ENCODE results near the gene FIGNL2.
A peak's percentile ranks its signal among the peaks of the same experiment; 100 is the strongest.

Gene FIGNL2

DNA sequence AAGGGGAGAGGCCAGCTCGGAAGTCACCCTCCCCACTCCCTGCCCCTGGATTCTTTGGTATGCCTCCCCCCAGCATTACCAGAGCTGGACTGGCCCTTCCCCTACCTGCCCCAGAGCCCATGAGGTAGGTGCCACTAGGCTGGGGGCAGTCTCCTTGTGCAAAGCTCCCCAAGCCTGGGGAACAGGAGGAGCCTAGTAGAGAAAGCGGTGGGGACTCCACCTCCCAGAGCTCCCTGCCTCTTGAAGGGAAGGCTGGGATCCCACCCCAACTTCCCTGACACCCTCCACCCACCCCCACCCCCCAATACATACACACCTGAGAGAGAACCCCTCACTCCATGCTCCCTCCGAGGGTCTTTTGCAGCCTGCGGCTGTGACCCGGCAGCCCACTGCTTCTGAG, 30.4 kb downstream of the FIGNL2 start:
- Histone ChIP-seq H3K4me1 (ENCODE audit: control insufficient read depth in 2 of 2, insufficient read depth in 1 of 2, low read depth in 1 of 2, low read length in 2 of 2) (peaks cover 0 to 7% of the 10 kb centered on the region in 2 donors), H2BK120ac (ENCODE audit: low read depth, low read length) (no peak overlapping the region), H4K8ac (ENCODE audit: low read depth, low read length) (no peak overlapping the region), H3K27ac (replicated peaks; ENCODE audit: low read length) (no peak overlapping the region), H3K23ac (ENCODE audit: low read depth, low read length, poor library complexity) (no peak overlapping the region), H3K18ac (ENCODE audit: low read length) (no peak overlapping the region), H3K9me3 (replicated peaks in 1 of 2; ENCODE audit: control insufficient read depth in 2 of 2, insufficient read depth in 1 of 2, low read depth in 1 of 2, low read length in 2 of 2) (no peaks in the 10 kb centered on the region), H2BK15ac (ENCODE audit: low read length) (no peak overlapping the region), H3K4me3 (ENCODE audit: low read length in 2 of 2) (no peak overlapping the region), H3K79me1 (ENCODE audit: low read depth, low read length) (peaks cover 5% of the 10 kb centered on the region), H2BK5ac (ENCODE audit: low read length) (no peak overlapping the region), H3K14ac (ENCODE audit: low read length) (no peak overlapping the region), H2AFZ (ENCODE audit: low read length) (no peak overlapping the region), H2AK5ac (ENCODE audit: low read depth, low read length) (no peak overlapping the region), H2BK12ac (ENCODE audit: low read length) (no peak overlapping the region), H3K9ac (ENCODE audit: low read depth, low read length, poor library complexity) (no peak overlapping the region), H3K27me3 (ENCODE audit: control insufficient read depth in 3 of 3, insufficient read depth in 3 of 3, low read depth in 1 of 3, low read length in 3 of 3) (peaks cover 0 to 21% (median 3%) of the 10 kb centered on the region in 3 experiments), H3K4me2 (ENCODE audit: insufficient read depth, low read length, poor library complexity, severe bottlenecking) (no peak overlapping the region), H4K91ac (ENCODE audit: low read depth, low read length, poor library complexity) (no peak overlapping the region), H3K36me3 (replicated peaks in 1 of 2; ENCODE audit: control insufficient read depth in 2 of 2, insufficient read depth in 2 of 2, low read length in 2 of 2) (peaks cover 0 to 26% of the 10 kb centered on the region in 2 donors), H3K4ac (ENCODE audit: low read length) (no peak overlapping the region)
- no peak for DNase-seq (ENCODE audit: low spot score)
- no CpG with 5 or more reads among the region's 5 CpGs for WGBS, 2 donors (ENCODE audit: extremely low coverage in 2 of 2, insufficient read length in 2 of 2, insufficient replicate concordance in 1 of 2)

- H3K18ac ChIP-seq (ENCODE audit: low read length) = no peak overlapping the region
- H3K36me3 ChIP-seq (replicated peaks in 1 of 2; ENCODE audit: control insufficient read depth in 2 of 2, insufficient read depth in 2 of 2, low read length in 2 of 2) = peaks cover 0 to 18% of the 10 kb centered on the region in 2 donors
- no peak overlapping the region for H3K4me2 ChIP-seq (ENCODE audit: insufficient read depth, low read length, poor library complexity, severe bottlenecking)
- H2AFZ ChIP-seq (ENCODE audit: low read length) = no peak overlapping the region
- no peak overlapping the region for H4K8ac ChIP-seq (ENCODE audit: low read depth, low read length)
- H3K27me3 ChIP-seq (ENCODE audit: control insufficient read depth in 3 of 3, insufficient read depth in 3 of 3, low read depth in 1 of 3, low read length in 3 of 3) = peaks cover 0 to 21% (median 3%) of the 10 kb centered on the region in 3 experiments
- H2BK5ac ChIP-seq (ENCODE audit: low read length) = no peak overlapping the region
- no peak overlapping the region for H3K14ac ChIP-seq (ENCODE audit: low read length)
- WGBS, 2 donors (ENCODE audit: extremely low coverage in 2 of 2, insufficient read length in 2 of 2, insufficient replicate concordance in 1 of 2) = no CpG with 5 or more reads among the region's 10 CpGs
- no peak overlapping the region for H3K23ac ChIP-seq (ENCODE audit: low read depth, low read length, poor library complexity)
- no peak overlapping the region for H3K4me3 ChIP-seq (ENCODE audit: low read length in 2 of 2)
- H4K91ac ChIP-seq (ENCODE audit: low read depth, low read length, poor library complexity) = no peak overlapping the region
- no peak overlapping the region for H3K27ac ChIP-seq (replicated peaks; ENCODE audit: low read length)
- peaks cover 0 to 7% of the 10 kb centered on the region in 2 donors for H3K4me1 ChIP-seq (ENCODE audit: control insufficient read depth in 2 of 2, insufficient read depth in 1 of 2, low read depth in 1 of 2, low read length in 2 of 2)
- no peak overlapping the region for H2AK5ac ChIP-seq (ENCODE audit: low read depth, low read length)
- no peaks in the 10 kb centered on the region for H3K9me3 ChIP-seq (replicated peaks in 1 of 2; ENCODE audit: control insufficient read depth in 2 of 2, insufficient read depth in 1 of 2, low read depth in 1 of 2, low read length in 2 of 2)
- H3K9ac ChIP-seq (ENCODE audit: low read depth, low read length, poor library complexity) = no peak overlapping the region
- no peak overlapping the region for H2BK12ac ChIP-seq (ENCODE audit: low read length)
- H2BK15ac ChIP-seq (ENCODE audit: low read length) = no peak overlapping the region
- DNase-seq (ENCODE audit: low spot score) = no peak
- no peak overlapping the region for H3K4ac ChIP-seq (ENCODE audit: low read length)
- H2BK120ac ChIP-seq (ENCODE audit: low read depth, low read length) = no peak overlapping the region
- H3K79me1 ChIP-seq (ENCODE audit: low read depth, low read length) = peaks cover 5% of the 10 kb centered on the region
Measured at GRCh38 chr12:51817027-51817953, 31.2 kb downstream of the FIGNL2 start.

DNA sequence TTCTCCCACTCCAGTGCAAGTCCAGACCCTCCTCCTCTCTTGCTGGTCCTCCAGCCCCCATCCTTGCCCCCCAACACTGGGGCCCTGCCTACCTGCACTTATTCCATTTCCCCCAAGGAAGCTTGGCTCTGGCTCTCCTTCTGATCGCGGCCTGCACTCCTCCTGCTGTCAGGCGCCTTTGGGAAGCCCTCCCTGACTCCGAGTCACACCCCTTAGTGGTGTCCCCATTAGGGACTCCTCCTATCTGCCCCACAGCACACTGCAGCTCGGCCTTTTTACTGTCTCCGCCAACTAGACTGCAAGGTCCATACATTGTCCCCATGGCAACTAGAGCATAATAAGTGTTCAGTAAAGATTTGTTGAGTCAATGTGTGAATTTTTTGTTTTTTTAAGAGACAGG, 32.9 kb downstream of the FIGNL2 start:
- H2BK5ac ChIP-seq (ENCODE audit: low read length) = no peak overlapping the region
- no peak overlapping the region for H2BK15ac ChIP-seq (ENCODE audit: low read length)
- H3K27me3 ChIP-seq (ENCODE audit: control insufficient read depth in 3 of 3, insufficient read depth in 3 of 3, low read depth in 1 of 3, low read length in 3 of 3) = peaks cover 0 to 21% (median 3%) of the 10 kb centered on the region in 3 experiments
- no peak overlapping the region for H2AFZ ChIP-seq (ENCODE audit: low read length)
- peaks cover 0 to 12% of the 10 kb centered on the region in 2 donors for H3K36me3 ChIP-seq (replicated peaks in 1 of 2; ENCODE audit: control insufficient read depth in 2 of 2, insufficient read depth in 2 of 2, low read length in 2 of 2)
- H3K4me3 ChIP-seq (ENCODE audit: low read length in 2 of 2) = no peak overlapping the region
- peaks cover 0 to 7% of the 10 kb centered on the region in 2 donors for H3K4me1 ChIP-seq (ENCODE audit: control insufficient read depth in 2 of 2, insufficient read depth in 1 of 2, low read depth in 1 of 2, low read length in 2 of 2)
- H3K27ac ChIP-seq (replicated peaks; ENCODE audit: low read length) = no peak overlapping the region
- no CpG with 5 or more reads among the region's 6 CpGs for WGBS, 2 donors (ENCODE audit: extremely low coverage in 2 of 2, insufficient read length in 2 of 2, insufficient replicate concordance in 1 of 2)
- no peak overlapping the region for H3K9ac ChIP-seq (ENCODE audit: low read depth, low read length, poor library complexity)
- no peak overlapping the region for H2BK120ac ChIP-seq (ENCODE audit: low read depth, low read length)
- H2BK12ac ChIP-seq (ENCODE audit: low read length) = no peak overlapping the region
- peaks cover 5% of the 10 kb centered on the region for H3K79me1 ChIP-seq (ENCODE audit: low read depth, low read length)
- H3K4me2 ChIP-seq (ENCODE audit: insufficient read depth, low read length, poor library complexity, severe bottlenecking) = no peak overlapping the region
- DNase-seq (ENCODE audit: low spot score) = no peak
- no peak overlapping the region for H3K4ac ChIP-seq (ENCODE audit: low read length)
- no peak overlapping the region for H3K14ac ChIP-seq (ENCODE audit: low read length)
- H2AK5ac ChIP-seq (ENCODE audit: low read depth, low read length) = no peak overlapping the region
- no peak overlapping the region for H4K91ac ChIP-seq (ENCODE audit: low read depth, low read length, poor library complexity)
- H3K23ac ChIP-seq (ENCODE audit: low read depth, low read length, poor library complexity) = no peak overlapping the region
- H3K9me3 ChIP-seq (replicated peaks in 1 of 2; ENCODE audit: control insufficient read depth in 2 of 2, insufficient read depth in 1 of 2, low read depth in 1 of 2, low read length in 2 of 2) = no peaks in the 10 kb centered on the region
- H4K8ac ChIP-seq (ENCODE audit: low read depth, low read length) = no peak overlapping the region
- H3K18ac ChIP-seq (ENCODE audit: low read length) = no peak overlapping the region

- no peak overlapping the region for H3K27ac ChIP-seq (replicated peaks; ENCODE audit: low read length)
- peak; percentile 70 for DNase-seq (ENCODE audit: low spot score)
- H3K9ac ChIP-seq (ENCODE audit: low read depth, low read length, poor library complexity) = peak overlapping the region; percentile 75
- peak overlapping the region; percentile 88 for H2AK5ac ChIP-seq (ENCODE audit: low read depth, low read length)
- H2BK12ac ChIP-seq (ENCODE audit: low read length) = peak overlapping the region; percentile 52
- peak overlapping the region; percentile 91 for H3K18ac ChIP-seq (ENCODE audit: low read length)
- no peak overlapping the region for H4K8ac ChIP-seq (ENCODE audit: low read depth, low read length)
- H3K36me3 ChIP-seq (replicated peaks in 1 of 2; ENCODE audit: control insufficient read depth in 2 of 2, insufficient read depth in 2 of 2, low read length in 2 of 2) = peaks cover 0 to 5% of the 10 kb centered on the region in 2 donors
- H3K4me3 ChIP-seq (ENCODE audit: low read length in 2 of 2) = peak overlapping the region in 1 of 2 donors; percentile 78
- H3K4me1 ChIP-seq (ENCODE audit: control insufficient read depth in 2 of 2, insufficient read depth in 1 of 2, low read depth in 1 of 2, low read length in 2 of 2) = no peaks in the 10 kb centered on the region
- no peak overlapping the region for H2AFZ ChIP-seq (ENCODE audit: low read length)
- no peaks in the 10 kb centered on the region for H3K9me3 ChIP-seq (replicated peaks in 1 of 2; ENCODE audit: control insufficient read depth in 2 of 2, insufficient read depth in 1 of 2, low read depth in 1 of 2, low read length in 2 of 2)
- peak overlapping the region; percentile 16 for H3K23ac ChIP-seq (ENCODE audit: low read depth, low read length, poor library complexity)
- no peak overlapping the region for H2BK120ac ChIP-seq (ENCODE audit: low read depth, low read length)
- no CpG with 5 or more reads among the region's 100 CpGs for WGBS, 2 donors (ENCODE audit: extremely low coverage in 2 of 2, insufficient read length in 2 of 2, insufficient replicate concordance in 1 of 2)
- no peak overlapping the region for H2BK15ac ChIP-seq (ENCODE audit: low read length)
- H4K91ac ChIP-seq (ENCODE audit: low read depth, low read length, poor library complexity) = no peak overlapping the region
- peak overlapping the region; percentile 87 for H3K4me2 ChIP-seq (ENCODE audit: insufficient read depth, low read length, poor library complexity, severe bottlenecking)
- peaks cover 0 to 16% (median 3%) of the 10 kb centered on the region in 3 experiments for H3K27me3 ChIP-seq (ENCODE audit: control insufficient read depth in 3 of 3, insufficient read depth in 3 of 3, low read depth in 1 of 3, low read length in 3 of 3)
- no peak overlapping the region for H3K4ac ChIP-seq (ENCODE audit: low read length)
- peaks cover 3% of the 10 kb centered on the region for H3K79me1 ChIP-seq (ENCODE audit: low read depth, low read length)
- no peak overlapping the region for H3K14ac ChIP-seq (ENCODE audit: low read length)
- H2BK5ac ChIP-seq (ENCODE audit: low read length) = peak overlapping the region; percentile 30
Measured at GRCh38 chr12:51814311-51815088, 34.0 kb downstream of the FIGNL2 start.
